ENCODE results near the gene TPSAB1. TPM values are rescaled to one million over a fixed set of nuclear protein-coding genes. Genes with fewer than 3 reads are reported as not detected.

Gene TPSAB1
- not detected in 2 replicates for total RNA-seq

DNA sequence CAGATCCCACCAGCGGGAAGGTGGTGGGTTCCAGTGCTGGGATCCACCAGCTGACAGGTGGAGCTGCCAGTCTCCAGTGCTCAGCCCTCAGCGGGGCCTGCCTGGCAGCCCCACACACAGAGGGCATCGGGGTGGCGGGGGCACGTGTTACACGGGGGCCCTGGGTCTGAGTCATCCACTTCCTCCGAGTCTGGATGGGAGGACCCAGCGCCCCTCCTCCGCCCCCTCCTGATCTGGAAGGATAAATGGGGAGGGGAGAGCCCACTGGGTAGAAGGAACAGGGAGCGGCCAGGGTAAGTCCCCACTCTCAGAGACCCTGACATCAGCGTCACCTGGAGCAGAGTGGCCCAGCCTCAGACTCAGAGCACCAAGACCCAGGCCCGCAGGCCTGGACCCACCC lies at the start of gene TPSAB1:
TSS of gene TPSAB1 (plus strand) at position 270 of the 400 bp plus-strand sequence. CDS start 234 bp downstream, outside the sequence.

DNA sequence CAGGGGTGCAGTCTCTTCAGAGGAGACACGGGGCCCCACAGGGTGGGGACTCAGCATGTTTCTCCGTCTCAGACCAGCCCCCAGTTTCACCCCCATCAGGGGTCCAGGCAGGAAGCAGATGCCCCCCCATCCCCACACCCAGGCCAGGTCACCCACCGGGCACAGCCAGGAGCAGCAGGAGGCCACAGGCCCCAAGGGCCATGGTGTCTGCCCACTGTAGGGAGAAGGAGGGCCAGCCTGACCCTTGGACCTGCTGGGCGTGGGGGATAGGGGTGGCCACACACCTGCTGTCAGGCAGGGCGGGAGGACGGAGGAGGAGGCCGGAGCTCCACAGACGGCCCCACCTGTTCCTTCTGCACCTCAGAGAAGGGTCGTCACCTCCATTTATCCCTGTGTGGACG lies 15.5 kb upstream of the TPSAB1 start, which contains the start of gene TPSG1:
TSS of gene TPSG1 (minus strand) at position 218 of the 401 bp plus-strand sequence. CDS start at position 202, 16 bp downstream.

DNA sequence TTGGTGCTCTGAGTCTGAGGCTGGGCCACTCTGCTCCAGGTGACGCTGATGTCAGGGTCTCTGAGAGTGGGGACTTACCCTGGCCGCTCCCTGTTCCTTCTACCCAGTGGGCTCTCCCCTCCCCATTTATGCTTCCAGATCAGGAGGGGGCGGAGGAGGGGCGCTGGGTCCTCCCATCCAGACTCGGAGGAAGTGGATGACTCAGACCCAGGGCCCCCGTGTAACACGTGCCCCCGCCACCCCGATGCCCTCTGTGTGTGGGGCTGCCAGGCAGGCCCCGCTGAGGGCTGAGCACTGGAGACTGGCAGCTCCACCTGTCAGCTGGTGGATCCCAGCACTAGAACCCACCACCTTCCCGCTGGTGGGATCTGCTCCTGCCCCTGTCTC lies 10.4 kb upstream of the TPSAB1 start, which contains the start of gene TPSB2:
TSS of gene TPSB2 (minus strand) at position 101 of the 387 bp plus-strand sequence. CDS start 233 bp downstream, outside the sequence.

DNA sequence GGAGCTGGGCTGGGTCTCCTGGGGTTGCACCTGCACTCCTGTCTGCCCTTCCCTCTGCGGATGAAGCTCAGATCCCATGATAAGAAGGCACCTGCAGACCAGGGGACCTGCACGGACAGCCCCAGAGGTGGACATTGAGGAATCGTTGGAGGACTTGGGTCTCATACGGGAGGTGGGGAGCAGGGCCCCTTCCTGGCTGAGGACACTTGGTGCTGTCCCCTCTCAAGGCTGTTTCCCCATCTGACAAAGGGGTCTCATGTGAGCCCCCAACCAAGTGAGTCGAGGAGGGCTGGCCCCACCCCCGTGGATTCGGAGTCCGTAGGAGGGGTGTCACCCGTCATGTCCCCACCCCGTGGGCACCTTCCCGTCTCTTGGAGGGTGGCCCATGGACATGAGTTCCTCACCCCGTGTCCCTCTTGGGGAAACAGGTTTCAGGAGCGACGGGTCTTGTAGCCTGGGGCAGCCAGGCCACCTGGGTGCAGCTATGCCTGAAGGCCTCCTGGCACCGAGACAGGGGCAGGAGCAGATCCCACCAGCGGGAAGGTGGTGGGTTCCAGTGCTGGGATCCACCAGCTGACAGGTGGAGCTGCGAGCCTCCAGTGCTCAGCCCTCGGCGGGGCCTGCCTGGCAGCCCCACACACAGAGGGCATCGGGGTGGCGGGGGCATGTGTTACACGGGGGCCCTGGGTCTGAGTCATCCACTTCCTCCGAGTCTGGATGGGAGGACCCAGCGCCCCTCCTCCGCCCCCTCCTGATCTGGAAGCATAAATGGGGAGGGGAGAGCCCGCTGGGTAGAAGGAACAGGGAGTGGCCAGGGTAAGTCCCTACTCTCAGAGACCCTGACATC lies 15.0 kb downstream of the TPSAB1 start, which contains the start of gene TPSD1:
TSS of gene TPSD1 (plus strand) at position 794 of the 847 bp plus-strand sequence. CDS start 212 bp downstream, outside the sequence.

Other genes with a start within 250 kb of the TPSAB1 start
- gene SSTR5, start 168.0 kb upstream of the TPSAB1 start, total RNA-seq = not detected in 2 replicates
- gene C1QTNF8, start 144.5 kb upstream of the TPSAB1 start, total RNA-seq = not detected in 2 replicates
- gene CACNA1H, start 87.6 kb upstream of the TPSAB1 start, total RNA-seq = 0.34 and 0.59 TPM in 2 replicates
- gene TPSG1, start 15.4 kb upstream of the TPSAB1 start, total RNA-seq = not detected in 2 replicates
- not detected in 2 replicates for gene TPSB2, start 10.5 kb upstream of the TPSAB1 start, total RNA-seq
- gene TPSD1, start 15.4 kb downstream of the TPSAB1 start, total RNA-seq = not detected in 2 replicates
- gene UBE2I, start 68.9 kb downstream of the TPSAB1 start, total RNA-seq = 71.1 and 91.0 TPM in 2 replicates
- gene BAIAP3, start 92.9 kb downstream of the TPSAB1 start, total RNA-seq = 0.50 and 0.74 TPM in 2 replicates
- 105 and 117 TPM in 2 replicates for gene TSR3, start 111.2 kb downstream of the TPSAB1 start, total RNA-seq
- gene GNPTG, start 111.2 kb downstream of the TPSAB1 start, total RNA-seq = 36.0 and 37.5 TPM in 2 replicates
- 4.0 and 4.3 TPM in 2 replicates for gene UNKL, start 174.0 kb downstream of the TPSAB1 start, total RNA-seq
- gene UQCC4, start 180.0 kb downstream of the TPSAB1 start, total RNA-seq = 17.4 and 22.2 TPM in 2 replicates
- gene PERCC1, start 190.4 kb downstream of the TPSAB1 start, total RNA-seq = not detected in 2 replicates
- under 0.01 TPM in 1 of 2 replicates, not detected in the other for gene CCDC154, start 203.9 kb downstream of the TPSAB1 start, total RNA-seq
- 35.7 and 42.4 TPM in 2 replicates for gene CLCN7, start 234.3 kb downstream of the TPSAB1 start, total RNA-seq
- 0.15 and 0.17 TPM in 2 replicates for gene PTX4, start 248.2 kb downstream of the TPSAB1 start, total RNA-seq